ENCODE results near the gene ITGB6.

GRCh38 chr2:160057356-160057755 lies 142.7 kb downstream of the ITGB6 start:
- TF ChIP-seq CTCF (IDR thresholded peaks at IDR 0.05) (no peak), POLR2A (IDR thresholded peaks at IDR 0.05) (no peak)

Measured in right lobe of liver (tissue), 4 donors.